IPS DF 4.7 (cell line): ENCODE results near the gene SDF4.

Experiments used
- DNase-seq: peaks from one replicate; pipeline ENCODE4 v3.0.0-alpha.2; 2013; ENCODE audit warnings: low spot score; ENCODE audit errors: extremely low read depth

SDF4 gene

GRCh38 chr1:1167398-1167821, 64.4 kb downstream of the SDF4 start:
- DNase-seq: no peak
